HL-60/S4 treated with retinoic acid at 250 ng/mL for 4 days and 3 days (cell line): ENCODE measurements around the gene PRAF2.

Experiments
- in situ Hi-C: fragments of 300-500 bp; cut with MboI; formaldehyde crosslinking; loops from 2 replicates; pipeline ENCODE4 v1.7.0; 2022; ENCODE audit warnings: low sequenced_read_pairs

The PRAF2 gene

DNA sequence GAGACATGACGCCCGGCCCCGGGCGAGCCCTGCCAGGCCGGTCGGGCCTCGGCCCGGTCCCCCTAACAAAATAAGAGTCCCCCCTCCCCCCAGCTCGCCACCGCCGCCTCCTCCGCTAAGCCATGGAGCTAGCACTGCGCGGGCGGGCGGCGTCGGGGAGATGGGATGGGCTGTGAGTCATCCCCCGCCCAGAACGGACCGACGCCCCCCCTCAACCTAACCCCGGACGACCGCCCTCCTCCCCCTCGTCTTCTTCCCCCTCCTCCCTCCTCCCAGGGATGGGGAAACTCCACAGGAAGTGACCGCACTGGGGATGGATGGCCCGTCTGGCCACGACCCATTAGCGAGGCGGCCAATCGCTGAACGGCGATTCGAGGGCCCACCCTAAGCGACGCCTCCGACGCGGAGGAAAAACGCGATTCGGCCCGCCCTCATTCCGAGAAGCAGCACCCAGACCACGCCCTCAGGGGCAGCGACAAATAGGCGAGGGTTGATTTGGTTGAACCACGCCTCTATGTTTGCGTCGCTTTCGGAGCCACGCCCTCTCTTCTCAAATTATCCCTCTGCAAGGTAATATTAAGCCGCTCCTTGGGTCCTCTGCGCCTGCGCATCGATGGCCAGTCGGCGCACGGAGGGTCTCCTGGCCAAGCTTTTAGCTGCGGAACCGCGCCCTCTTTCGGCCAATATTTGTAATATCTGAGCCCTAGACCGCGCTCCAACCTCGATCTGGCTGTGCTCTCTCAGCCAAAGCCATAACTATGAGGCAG, 30.4 kb downstream of the PRAF2 start, which contains the start of gene TFE3:
Gene TFE3, minus strand, starts transcription at position 138 of the 767 bp plus-strand sequence. Its CDS starts 131 bp downstream, at position 7.
- in situ Hi-C loops: no loop called here

DNA sequence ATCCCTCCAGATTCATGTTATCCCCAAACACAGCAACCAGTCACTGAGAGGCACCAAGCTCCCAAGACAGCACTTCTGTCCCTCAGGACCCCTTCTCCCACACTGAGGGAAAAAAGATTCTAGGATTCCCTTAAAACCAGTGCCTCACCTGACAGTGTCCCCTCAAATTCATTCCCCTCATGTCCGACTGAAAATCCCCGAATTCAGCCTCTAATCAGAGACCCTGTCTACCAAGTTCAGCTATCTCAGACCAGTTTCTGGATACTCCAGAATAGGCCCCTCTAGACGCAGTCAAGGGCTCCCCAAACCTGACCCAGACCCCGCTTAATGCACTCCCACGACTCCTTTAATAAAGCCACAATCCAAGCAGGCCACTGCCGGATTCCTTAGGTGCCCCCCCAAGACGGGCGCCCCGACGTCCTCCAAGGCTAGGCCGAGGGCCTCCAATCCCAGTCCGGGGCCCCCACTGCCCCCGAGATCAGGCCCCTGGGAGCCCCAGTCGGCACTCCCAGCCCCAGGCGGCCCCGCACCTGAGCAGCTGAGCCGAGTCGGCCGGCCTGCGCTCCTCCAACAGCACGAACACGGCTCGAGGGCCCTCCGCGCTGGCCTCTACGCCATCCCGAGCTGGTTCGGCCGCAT, 31.1 kb downstream of the PRAF2 start:
- in situ Hi-C loops: no loop called here

DNA sequence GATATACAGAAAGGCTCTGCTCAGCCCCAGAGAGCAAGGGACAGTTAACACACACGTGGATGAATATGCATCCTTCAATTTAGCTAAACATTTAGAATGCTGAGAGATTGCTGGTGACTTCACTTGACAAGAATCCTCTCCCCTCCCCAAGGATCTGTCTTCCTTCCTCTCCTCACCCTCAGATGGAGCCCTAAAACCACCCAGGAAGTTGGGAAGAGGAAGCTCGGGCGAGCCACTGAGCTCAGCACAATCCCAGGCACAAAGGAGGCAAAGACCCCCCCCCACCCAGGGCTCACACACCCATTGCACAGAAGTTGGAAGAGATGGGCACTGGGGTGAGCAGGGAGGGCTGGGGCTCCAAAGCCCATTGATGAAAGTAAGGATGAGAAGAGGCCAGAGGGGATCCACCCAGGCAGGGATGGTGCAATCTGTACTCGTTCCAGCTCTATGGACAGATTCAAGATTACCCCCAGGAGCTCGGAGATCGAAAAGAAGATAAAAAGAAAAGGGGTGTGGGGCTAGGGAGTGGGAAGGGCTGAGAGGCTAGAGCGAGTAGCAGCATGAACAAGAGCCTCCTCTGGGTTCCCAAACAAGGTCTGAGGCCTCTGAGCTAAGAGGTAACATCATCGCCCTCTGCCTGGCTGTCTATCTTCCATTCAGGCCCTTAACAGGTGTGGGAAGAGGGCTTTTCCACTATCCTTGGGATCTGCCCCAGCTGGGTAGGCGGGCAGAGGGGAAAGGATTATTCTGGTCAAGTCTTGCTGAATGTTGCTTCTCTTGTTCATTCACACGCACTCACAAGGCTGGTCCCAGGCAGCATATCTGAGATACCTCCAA, 31.8 kb downstream of the PRAF2 start:
- in situ Hi-C loops: no loop called here

DNA sequence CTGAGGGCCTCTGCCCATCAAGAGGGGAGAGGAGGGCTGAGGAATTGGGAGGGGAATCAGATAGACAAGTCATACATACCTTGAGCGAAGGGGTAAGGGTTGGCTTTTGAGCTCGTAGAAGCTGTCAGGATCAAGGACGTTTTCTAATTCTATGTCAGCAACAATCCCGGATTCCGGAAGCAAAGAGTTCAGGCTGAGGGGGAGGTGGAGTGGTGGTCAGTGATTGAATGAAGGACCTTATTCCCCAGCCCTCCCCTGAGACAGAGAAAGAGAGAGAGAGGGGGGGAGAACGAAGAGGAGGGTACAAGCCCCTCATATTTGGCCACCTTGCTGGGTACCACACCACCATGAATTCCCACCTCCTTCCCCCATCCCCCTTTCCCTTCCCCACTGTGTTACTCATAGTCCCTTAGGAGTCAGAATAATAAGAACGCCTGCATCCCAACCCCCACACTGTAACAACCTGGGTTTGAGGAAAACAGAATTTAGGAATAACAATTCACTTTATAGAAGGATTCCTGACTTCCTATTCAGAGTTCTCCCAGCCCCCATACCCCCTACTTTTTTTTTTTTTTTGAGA, 33.3 kb downstream of the PRAF2 start:
- in situ Hi-C loops: no loop called here

DNA sequence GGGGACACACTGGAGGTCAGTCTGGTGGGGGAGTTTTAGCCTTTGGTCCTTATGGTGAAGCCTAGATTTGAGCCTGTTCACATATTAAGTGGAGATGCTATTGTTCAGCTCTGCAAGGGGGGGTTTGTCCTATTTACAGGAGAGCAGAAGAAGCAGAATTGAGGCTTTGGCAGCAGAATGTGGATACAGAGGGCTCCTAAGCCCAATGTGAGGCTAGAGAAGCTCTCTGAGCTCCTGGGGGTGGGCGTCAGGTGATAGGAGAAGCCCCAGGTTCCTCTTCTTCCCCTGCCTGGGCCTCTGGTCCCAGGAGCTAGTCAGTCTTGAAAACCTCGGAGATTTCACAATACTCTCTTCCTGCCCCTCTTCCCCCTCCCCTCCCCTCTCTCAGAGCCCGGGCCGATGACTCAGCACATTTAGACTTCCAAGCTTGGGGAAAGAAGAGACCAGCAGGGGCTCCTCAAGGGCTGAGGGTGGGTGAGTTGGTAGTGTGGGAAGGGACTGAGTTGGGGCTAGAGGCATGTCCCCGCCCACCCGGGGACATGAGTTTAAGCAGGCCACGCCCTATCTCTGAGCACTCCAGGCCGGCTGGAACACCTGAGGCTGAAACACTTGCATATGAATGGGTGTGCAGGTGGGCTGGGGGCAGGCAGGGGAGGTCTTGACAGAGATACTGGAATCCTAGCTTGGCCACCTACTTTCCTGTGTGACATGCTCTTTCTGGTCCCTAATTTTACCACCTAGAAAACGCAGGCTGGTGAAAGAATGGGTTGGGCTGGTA, 34.0 kb downstream of the PRAF2 start:
- in situ Hi-C loops: no loop called here

DNA sequence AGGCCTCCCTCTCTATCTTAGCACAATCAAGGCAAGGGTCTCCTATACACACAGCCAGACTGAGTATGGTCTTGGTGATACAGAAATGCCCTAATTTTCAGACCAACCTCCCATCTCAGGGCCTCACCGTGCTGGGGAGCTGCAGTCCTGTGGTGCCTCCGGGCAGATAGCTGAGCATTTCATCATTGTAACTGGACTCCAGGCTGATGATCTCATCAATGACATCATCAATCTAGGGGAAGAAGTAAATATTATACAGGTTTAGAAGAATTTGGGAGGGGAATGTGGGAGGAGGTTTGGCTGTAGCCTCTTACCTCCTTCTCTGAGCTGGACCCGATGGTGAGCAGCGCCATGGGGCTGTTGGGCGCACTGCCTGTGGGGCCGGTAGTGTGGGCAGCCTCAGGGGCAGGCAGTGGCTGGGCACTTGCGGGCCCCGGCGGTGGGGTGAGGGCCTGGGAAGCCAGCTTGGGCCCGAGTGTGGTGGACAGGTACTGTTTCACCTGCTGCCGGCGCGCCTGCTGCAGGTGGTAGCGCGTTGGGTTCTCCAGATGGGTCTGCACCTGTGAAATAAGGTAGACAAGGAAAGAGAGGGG, 35.8 kb downstream of the PRAF2 start:
- in situ Hi-C loops: no loop called here

GRCh38 chrX:49030283-49030682, 43.5 kb downstream of the PRAF2 start:
- in situ Hi-C loops: no loop called here

DNA sequence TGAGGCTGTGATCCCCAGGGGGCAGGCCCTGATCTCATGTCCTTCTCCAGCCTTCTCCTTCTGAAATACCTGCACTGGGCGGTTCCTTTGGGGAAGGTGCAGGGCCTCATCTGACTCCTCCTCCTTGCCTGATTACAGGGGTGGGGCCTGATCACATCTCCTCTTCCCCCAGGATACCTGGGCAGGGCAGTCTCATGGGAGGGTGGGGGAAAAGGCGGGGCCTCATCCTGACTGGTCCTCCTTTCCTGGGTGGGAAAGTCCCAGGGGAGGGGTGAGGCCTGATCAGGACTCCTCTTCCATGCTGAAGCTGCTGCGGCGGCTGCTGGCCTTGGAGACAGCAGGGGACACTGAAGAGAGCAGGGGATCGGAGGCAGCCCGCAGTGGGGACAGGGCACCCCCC, 43.9 kb downstream of the PRAF2 start:
- in situ Hi-C loops: no loop called here
